Panc1 (cell line): ENCODE results near the gene LRRC3C. TPM values are rescaled to one million over a fixed set of nuclear protein-coding genes. Genes with fewer than 3 reads are reported as not detected.
"Not testable (repeated sequence)": the region's sequence is repeated elsewhere in the genome, so short reads cannot be mapped to it uniquely, and the experiment has no call there.

ENCODE experiments used
- ATAC-seq: fragments of 200-7000 bp; cut with Tn5 transposase; 2 replicates; pipeline ENCODE4 v1.9.1; 2020; ENCODE audit warnings: mild to moderate bottlenecking, moderate library complexity
- Bru-seq: library from RNA; stranded (reverse); fragments of 400-500 nt; gene quantifications from one replicate; lab custom pipeline; 2021; lab: Mats Ljungman, UMichigan
- BruChase-seq, 2 experiments: library from RNA; stranded (reverse); fragments of 400-500 nt; gene quantifications; one replicate each; lab custom pipeline; 2021; lab: Mats Ljungman, UMichigan
- BruUV-seq: library from RNA; stranded (reverse); fragments of 400-500 nt; replicated peaks from 2 replicates; lab custom pipeline; 2021; lab: Mats Ljungman, UMichigan
- CTCF ChIA-PET: fragments of 300-600 bp; sonication (Branson Sonifier 250); formaldehyde crosslinking; loops from one replicate; lab custom pipeline; 2022; ENCODE audit warnings: antibody characterized with exemption; lab: Charles Lee
- POLR2A ChIA-PET: fragments of 300-600 bp; sonication (Branson Sonifier 250); formaldehyde crosslinking; loops from one replicate; lab custom pipeline; 2022; ENCODE audit warnings: antibody characterized with exemption; lab: Charles Lee
- DNase-seq: peaks from one replicate; pipeline ENCODE4 v3.0.0-alpha.2; 2010; ENCODE audit warnings: low read depth, low spot score
- H3K27ac ChIP-seq: 2 replicates; pipeline ENCODE4 v1.5.1; 2011; ENCODE audit warnings: mild to moderate bottlenecking, low read length, inconsistent platforms
- H3K27me3 ChIP-seq: fragments of 200-500 bp; sonication (Bioruptor generic); 2 replicates; pipeline ENCODE4 v1.6.0; 2014; ENCODE audit warnings: low read length, inconsistent platforms; ENCODE audit not compliant: control insufficient read depth, insufficient read depth
- H3K36me3 ChIP-seq: fragments of 200-500 bp; sonication (Bioruptor generic); 2 replicates; pipeline ENCODE4 v1.5.1; 2014; ENCODE audit warnings: inconsistent platforms, mild to moderate bottlenecking, low read length, moderate library complexity; ENCODE audit not compliant: control insufficient read depth, insufficient read depth
- H3K4me1 ChIP-seq: 2 replicates; pipeline ENCODE4 v1.5.1; 2011; ENCODE audit warnings: inconsistent platforms, mild to moderate bottlenecking, low read length, moderate library complexity; ENCODE audit not compliant: control insufficient read depth, insufficient read depth
- H3K4me3 ChIP-seq, 2 experiments: 2 replicates each; pipeline ENCODE4 v1.5.1; 2011 to 2012; ENCODE audit warnings: low read depth in 2 of 2, low read length in 2 of 2, mild to moderate bottlenecking in 2 of 2, inconsistent platforms in 1 of 2, moderate library complexity in 1 of 2
- H3K9me3 ChIP-seq: fragments of 200-500 bp; sonication (Bioruptor generic); 2 replicates; pipeline ENCODE4 v1.5.1; 2014; ENCODE audit warnings: low read depth, mild to moderate bottlenecking, inconsistent platforms, low read length, moderate library complexity; ENCODE audit not compliant: control insufficient read depth, insufficient read depth
- POLR2AphosphoS5 ChIP-seq: IDR thresholded peaks from 2 replicates; pipeline ENCODE4 v1.6.1; 2012; ENCODE audit warnings: mild to moderate bottlenecking, low read depth, low read length, moderate library complexity
- SIN3A ChIP-seq: IDR thresholded peaks from 2 replicates; pipeline ENCODE4 v1.6.1; 2012; ENCODE audit warnings: low read depth, mild to moderate bottlenecking, low read length, moderate library complexity, borderline replicate concordance; ENCODE audit not compliant: insufficient read depth
- TCF7L2 ChIP-seq: IDR thresholded peaks from 2 replicates; pipeline ENCODE4 v1.6.1; 2011; ENCODE audit warnings: mild to moderate bottlenecking, low read depth, low read length, inconsistent platforms
- in situ Hi-C: cut with HindIII; loops from 2 replicates; pipeline ENCODE4 v1.10.0; 2016; ENCODE audit warnings: low sequenced_read_pairs, low pct_unique_long_range_greater_than_20kb
- intact Hi-C: fragments of 100-400 bp; cut with micrococcal nuclease; formaldehyde crosslinking; loops from one replicate; pipeline ENCODE4 v1.10.0; 2022; ENCODE audit not compliant: unreplicated experiment
- long read RNA-seq: library from polyadenylated mRNA; unstranded; transcript quantifications from one replicate; pipeline ENCODE4 v2.0.0, GENCODE V29; 2021; ENCODE audit not compliant: unreplicated experiment
- polyA plus RNA-seq: library from polyadenylated mRNA; unstranded; fragments of >200 nt; gene quantifications from one replicate; pipeline ENCODE4 v1.2.1, GENCODE V29; 2012; ENCODE audit warnings: missing spikeins; ENCODE audit not compliant: insufficient read length
- total RNA-seq: library from RNA; stranded (reverse); gene quantifications from one replicate; pipeline ENCODE4 v1.2.1, GENCODE V29; 2021; ENCODE audit not compliant: unreplicated experiment
- TF ChIP-seq, protein P1 (sequence below): fragments of 450-650 bp; IDR thresholded peaks from 2 replicates; pipeline ENCODE4 v1.5.1; 2017; ENCODE audit warnings: mild to moderate bottlenecking
- TF ChIP-seq, protein P2 (sequence below), 2 experiments: IDR thresholded peaks; 2 replicates each; pipeline ENCODE4 v1.6.1; 2011 to 2012; ENCODE audit warnings: low read depth in 2 of 2, control low read depth in 1 of 2, low read length in 1 of 2, mild to moderate bottlenecking in 1 of 2, moderate library complexity in 1 of 2; ENCODE audit not compliant: insufficient read depth in 1 of 2

Gene LRRC3C, protein sequence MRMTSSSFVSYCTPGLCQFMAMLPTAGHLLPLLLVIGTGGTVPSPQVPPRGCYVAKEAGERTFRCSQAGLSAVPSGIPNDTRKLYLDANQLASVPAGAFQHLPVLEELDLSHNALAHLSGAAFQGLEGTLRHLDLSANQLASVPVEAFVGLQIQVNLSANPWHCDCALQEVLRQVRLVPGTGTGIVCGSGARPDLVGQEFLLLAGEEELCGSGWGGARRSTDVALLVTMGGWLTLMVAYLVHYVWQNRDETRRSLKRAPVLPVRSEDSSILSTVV
- total RNA-seq (not detected), Bru-seq, nascent RNA (not detected), BruChase-seq, experiment 1, labeled RNA remaining after a 2-hour chase (percentile 15 among the genes with signal in this experiment), BruChase-seq, experiment 2, labeled RNA remaining after a 6-hour chase (percentile 21 among the genes with signal in this experiment)
- polyA plus RNA-seq = not detected
- long read RNA-seq = 0 reads

DNA sequence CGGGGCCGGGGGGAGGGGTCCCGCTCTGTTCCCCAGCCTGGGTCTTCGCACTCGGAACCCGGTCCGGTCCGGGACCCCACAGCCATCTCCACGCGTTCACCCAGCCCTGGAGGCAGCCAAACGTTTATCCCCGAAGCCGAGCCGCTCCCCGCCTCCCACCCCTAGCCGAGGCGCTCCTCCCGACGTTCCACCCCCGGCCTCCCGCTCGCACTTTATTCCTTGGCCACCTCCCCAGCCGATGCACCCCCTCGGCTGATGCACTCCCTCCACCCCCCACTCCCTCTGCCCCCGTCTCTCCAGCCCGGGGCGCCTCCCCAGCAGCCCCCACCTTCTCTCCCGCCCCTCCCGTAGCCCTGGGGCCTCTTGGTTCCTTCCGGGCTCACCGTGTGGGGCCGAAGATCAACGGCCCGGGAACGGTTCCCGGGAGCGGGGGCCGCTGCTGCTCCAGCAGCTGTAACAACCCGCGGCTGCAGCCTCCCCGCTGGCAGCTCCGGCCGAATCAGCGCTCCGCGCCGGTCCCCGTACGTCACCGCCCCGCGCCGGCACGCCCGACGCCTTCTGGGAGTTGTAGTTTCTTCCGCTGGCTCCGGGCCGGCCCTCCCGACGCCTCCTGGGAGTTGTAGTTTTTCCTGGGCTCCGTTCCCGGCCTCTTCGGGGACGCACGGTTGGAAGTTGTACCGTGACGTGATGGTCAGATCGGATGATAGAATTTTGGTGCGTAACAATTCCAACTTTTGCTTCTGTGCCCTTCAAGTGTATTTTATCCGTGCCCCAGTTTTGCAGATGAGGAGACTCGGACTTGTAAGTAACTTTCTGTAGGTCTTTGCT, at the start of gene LRRC3C, which contains the start of gene ORMDL3:
Gene LRRC3C, plus strand, starts transcription at position 632 of the 828 bp plus-strand sequence. CDS start 13,792 bp downstream, outside the sequence.
Gene ORMDL3, minus strand, starts transcription at position 501 of the 828 bp plus-strand sequence. CDS start 3,398 bp downstream, outside the sequence.
- POLR2A ChIA-PET = no interaction called here
- H3K27me3 ChIP-seq = no peaks in the 10 kb centered on the region
- no peaks in the 10 kb centered on the region; the same call in 1 of the 2 replicates for H3K36me3 ChIP-seq
- peak within 1 kb of the TSS; percentile 88 for H3K27ac ChIP-seq
- DNase-seq (peak; percentile 58), ATAC-seq (peak; percentile 96)
- peaks cover 36% of the 10 kb centered on the region for H3K4me1 ChIP-seq
- H3K9me3 ChIP-seq = no peaks in the 10 kb centered on the region
- TF ChIP-seq, protein P1, sequence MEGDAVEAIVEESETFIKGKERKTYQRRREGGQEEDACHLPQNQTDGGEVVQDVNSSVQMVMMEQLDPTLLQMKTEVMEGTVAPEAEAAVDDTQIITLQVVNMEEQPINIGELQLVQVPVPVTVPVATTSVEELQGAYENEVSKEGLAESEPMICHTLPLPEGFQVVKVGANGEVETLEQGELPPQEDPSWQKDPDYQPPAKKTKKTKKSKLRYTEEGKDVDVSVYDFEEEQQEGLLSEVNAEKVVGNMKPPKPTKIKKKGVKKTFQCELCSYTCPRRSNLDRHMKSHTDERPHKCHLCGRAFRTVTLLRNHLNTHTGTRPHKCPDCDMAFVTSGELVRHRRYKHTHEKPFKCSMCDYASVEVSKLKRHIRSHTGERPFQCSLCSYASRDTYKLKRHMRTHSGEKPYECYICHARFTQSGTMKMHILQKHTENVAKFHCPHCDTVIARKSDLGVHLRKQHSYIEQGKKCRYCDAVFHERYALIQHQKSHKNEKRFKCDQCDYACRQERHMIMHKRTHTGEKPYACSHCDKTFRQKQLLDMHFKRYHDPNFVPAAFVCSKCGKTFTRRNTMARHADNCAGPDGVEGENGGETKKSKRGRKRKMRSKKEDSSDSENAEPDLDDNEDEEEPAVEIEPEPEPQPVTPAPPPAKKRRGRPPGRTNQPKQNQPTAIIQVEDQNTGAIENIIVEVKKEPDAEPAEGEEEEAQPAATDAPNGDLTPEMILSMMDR = no peak
- TF ChIP-seq TCF7L2 = 0 out of 2 replicates have a peak, but pooled peaks have one; percentile 43
- TF ChIP-seq POLR2AphosphoS5 = peak; percentile 79
- peak; percentile 95 for TF ChIP-seq SIN3A
- TF ChIP-seq, protein P2, sequence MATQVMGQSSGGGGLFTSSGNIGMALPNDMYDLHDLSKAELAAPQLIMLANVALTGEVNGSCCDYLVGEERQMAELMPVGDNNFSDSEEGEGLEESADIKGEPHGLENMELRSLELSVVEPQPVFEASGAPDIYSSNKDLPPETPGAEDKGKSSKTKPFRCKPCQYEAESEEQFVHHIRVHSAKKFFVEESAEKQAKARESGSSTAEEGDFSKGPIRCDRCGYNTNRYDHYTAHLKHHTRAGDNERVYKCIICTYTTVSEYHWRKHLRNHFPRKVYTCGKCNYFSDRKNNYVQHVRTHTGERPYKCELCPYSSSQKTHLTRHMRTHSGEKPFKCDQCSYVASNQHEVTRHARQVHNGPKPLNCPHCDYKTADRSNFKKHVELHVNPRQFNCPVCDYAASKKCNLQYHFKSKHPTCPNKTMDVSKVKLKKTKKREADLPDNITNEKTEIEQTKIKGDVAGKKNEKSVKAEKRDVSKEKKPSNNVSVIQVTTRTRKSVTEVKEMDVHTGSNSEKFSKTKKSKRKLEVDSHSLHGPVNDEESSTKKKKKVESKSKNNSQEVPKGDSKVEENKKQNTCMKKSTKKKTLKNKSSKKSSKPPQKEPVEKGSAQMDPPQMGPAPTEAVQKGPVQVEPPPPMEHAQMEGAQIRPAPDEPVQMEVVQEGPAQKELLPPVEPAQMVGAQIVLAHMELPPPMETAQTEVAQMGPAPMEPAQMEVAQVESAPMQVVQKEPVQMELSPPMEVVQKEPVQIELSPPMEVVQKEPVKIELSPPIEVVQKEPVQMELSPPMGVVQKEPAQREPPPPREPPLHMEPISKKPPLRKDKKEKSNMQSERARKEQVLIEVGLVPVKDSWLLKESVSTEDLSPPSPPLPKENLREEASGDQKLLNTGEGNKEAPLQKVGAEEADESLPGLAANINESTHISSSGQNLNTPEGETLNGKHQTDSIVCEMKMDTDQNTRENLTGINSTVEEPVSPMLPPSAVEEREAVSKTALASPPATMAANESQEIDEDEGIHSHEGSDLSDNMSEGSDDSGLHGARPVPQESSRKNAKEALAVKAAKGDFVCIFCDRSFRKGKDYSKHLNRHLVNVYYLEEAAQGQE (IDR thresholded peaks at IDR 0.05; ENCODE audit: insufficient read depth in 1 of 2, low read depth in 2 of 2, low read length in 1 of 2) = 0 out of 4 replicates have a peak, but pooled peaks of 1 of the 2 experiments have one; percentile 17
- BruUV-seq = no TSS peak
- H3K4me3 ChIP-seq = peak within 1 kb of the TSS; percentile 63 to 77
- intact Hi-C loops = no loop called here
- CTCF ChIA-PET = no interaction called here
- in situ Hi-C loops = no loop called here

DNA sequence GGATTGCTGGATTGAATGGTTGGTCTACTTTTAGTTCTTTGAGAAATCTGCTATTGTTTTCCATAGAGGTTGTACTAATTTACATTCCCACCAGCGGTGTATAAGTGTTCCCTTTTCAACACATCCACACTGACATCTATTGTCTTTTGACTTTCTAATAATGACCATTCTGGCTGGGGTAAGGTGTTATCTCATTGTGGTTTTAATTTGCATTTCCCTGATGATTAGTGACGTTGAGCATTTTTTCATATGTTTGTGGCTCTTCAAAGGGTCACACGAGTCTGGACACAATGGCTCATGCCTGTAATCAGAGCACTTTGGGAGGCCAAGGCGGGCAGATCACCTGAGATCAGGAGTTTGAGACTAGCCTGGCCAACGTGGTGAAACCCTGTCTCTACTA, 41.4 kb upstream of the LRRC3C start:
- DNase-seq, ATAC-seq, in situ Hi-C loops, H3K27ac ChIP-seq, intact Hi-C loops, BruUV-seq, H3K4me1 ChIP-seq, H3K36me3 ChIP-seq, H3K4me3 ChIP-seq, H3K9me3 ChIP-seq, POLR2A ChIA-PET, H3K27me3 ChIP-seq, CTCF ChIA-PET: not testable (repeated sequence)
